IMR-90 (cell line): ENCODE results near the gene CTSC. TPM values are rescaled to one million over a fixed set of nuclear protein-coding genes. Genes with fewer than 3 reads are reported as not detected.

Experiments
- ATAC-seq: fragments of 200-7000 bp; cut with Tn5 transposase; 2 replicates; pipeline ENCODE4 v1.9.1; 2020; ENCODE audit warnings: low read depth, mild to moderate bottlenecking, moderate library complexity
- BruUV-seq: library from RNA; stranded (reverse); fragments of 400-500 nt; replicated peaks from 2 replicates; lab custom pipeline; 2021; lab: Mats Ljungman, UMichigan
- CTCF ChIA-PET: fragments of 300-600 bp; formaldehyde crosslinking; extraction: SDS; loops from one replicate; lab custom pipeline; 2021; ENCODE audit warnings: antibody characterized with exemption; lab: Yijun Ruan, JAX
- POLR2A ChIA-PET: fragments of 300-600 bp; sonication (Branson Sonifier 250); formaldehyde crosslinking; loops from one replicate; lab custom pipeline; 2022; ENCODE audit warnings: antibody characterized with exemption; ENCODE audit not compliant: unreplicated experiment; lab: Charles Lee
- DNase-seq: peaks from one replicate; pipeline ENCODE4 v3.0.0; 2013
- H2AFZ ChIP-seq: replicated peaks from 2 replicates; pipeline ENCODE3; 2013; ENCODE audit warnings: low read length, mild to moderate bottlenecking; ENCODE audit not compliant: poor library complexity
- H2AK5ac ChIP-seq: 2 replicates; pipeline ENCODE4 v1.6.1; 2013; ENCODE audit warnings: low read depth, low read length, inconsistent platforms
- H2AK9ac ChIP-seq: replicated peaks from 2 replicates; pipeline ENCODE3; 2013; ENCODE audit warnings: mild to moderate bottlenecking, low read depth, low read length, moderate library complexity; ENCODE audit not compliant: poor library complexity
- H2BK120ac ChIP-seq: 2 replicates; pipeline ENCODE4 v1.6.1; 2013; ENCODE audit warnings: low read depth, low read length, inconsistent platforms
- H2BK15ac ChIP-seq: 3 replicates; pipeline ENCODE4 v1.6.1; 2013; ENCODE audit warnings: low read depth, low read length, inconsistent platforms
- H2BK20ac ChIP-seq: 2 replicates; pipeline ENCODE4 v1.6.1; 2013; ENCODE audit warnings: low read depth, mild to moderate bottlenecking, inconsistent platforms, low read length, moderate library complexity
- H2BK5ac ChIP-seq: 2 replicates; pipeline ENCODE4 v1.6.1; 2013; ENCODE audit warnings: mild to moderate bottlenecking, low read depth, low read length, inconsistent platforms; ENCODE audit not compliant: poor library complexity, severe bottlenecking
- H3K14ac ChIP-seq: replicated peaks from 2 replicates; pipeline ENCODE4 v1.6.1; 2013; ENCODE audit warnings: low read depth, low read length, inconsistent platforms
- H3K18ac ChIP-seq: 2 replicates; pipeline ENCODE4 v1.6.1; 2013; ENCODE audit warnings: low read depth, low read length, control low read depth
- H3K23ac ChIP-seq: 2 replicates; pipeline ENCODE4 v1.6.1; 2013; ENCODE audit warnings: low read depth, low read length, inconsistent platforms
- H3K27ac ChIP-seq: 2 replicates; pipeline ENCODE4 v1.5.1; 2013; ENCODE audit warnings: mild to moderate bottlenecking, control low read depth, low read length; ENCODE audit not compliant: insufficient read depth
- H3K27me3 ChIP-seq: 2 replicates; pipeline ENCODE4 v1.6.1; 2013; ENCODE audit warnings: low read length; ENCODE audit not compliant: control insufficient read depth, insufficient read depth
- H3K36me3 ChIP-seq: 2 replicates; pipeline ENCODE4 v1.6.1; 2013; ENCODE audit warnings: low read length, mixed read lengths; ENCODE audit not compliant: control insufficient read depth, insufficient read depth
- H3K4ac ChIP-seq: 2 replicates; pipeline ENCODE4 v1.6.1; 2013; ENCODE audit warnings: low read depth, low read length, inconsistent platforms
- H3K4me1 ChIP-seq: 2 replicates; pipeline ENCODE4 v1.6.1; 2013; ENCODE audit warnings: low read length, mixed read lengths; ENCODE audit not compliant: control insufficient read depth, insufficient read depth
- H3K4me2 ChIP-seq: 2 replicates; pipeline ENCODE4 v1.6.1; 2013; ENCODE audit warnings: low read depth, mild to moderate bottlenecking, control low read depth, low read length, moderate library complexity
- H3K4me3 ChIP-seq: 2 replicates; pipeline ENCODE4 v1.5.1; 2013; ENCODE audit warnings: low read depth, mild to moderate bottlenecking, control low read depth, low read length, moderate library complexity; ENCODE audit not compliant: insufficient read depth
- H3K56ac ChIP-seq: 2 replicates; pipeline ENCODE4 v1.6.1; 2013; ENCODE audit warnings: low read length, inconsistent platforms; ENCODE audit not compliant: insufficient read depth; ENCODE audit errors: extremely low read depth
- H3K79me1 ChIP-seq, 2 experiments: 2 replicates each; pipeline ENCODE4 v1.6.1; 2013; ENCODE audit warnings: low read length in 2 of 2, inconsistent platforms in 1 of 2, low read depth in 1 of 2
- H3K9ac ChIP-seq: 2 replicates; pipeline ENCODE4 v1.6.1; 2013; ENCODE audit warnings: low read depth, low read length, control low read depth
- H3K9me1 ChIP-seq: 2 replicates; pipeline ENCODE4 v1.6.1; 2013; ENCODE audit warnings: low read length, inconsistent platforms; ENCODE audit not compliant: insufficient read depth
- H3K9me3 ChIP-seq: 2 replicates; pipeline ENCODE4 v1.6.1; 2013; ENCODE audit warnings: low read length; ENCODE audit not compliant: control insufficient read depth, insufficient read depth
- H4K20me1 ChIP-seq: 2 replicates; pipeline ENCODE4 v1.6.1; 2013; ENCODE audit warnings: low read length, inconsistent platforms; ENCODE audit not compliant: insufficient read depth
- H4K5ac ChIP-seq: 2 replicates; pipeline ENCODE4 v1.6.1; 2013; ENCODE audit warnings: mild to moderate bottlenecking, low read depth, low read length, control low read depth
- H4K8ac ChIP-seq, 2 experiments: 2 replicates each; pipeline ENCODE4 v1.6.1; 2013; ENCODE audit warnings: low read depth in 2 of 2, low read length in 2 of 2, control low read depth in 1 of 2, inconsistent platforms in 1 of 2
- H4K91ac ChIP-seq: 2 replicates; pipeline ENCODE4 v1.6.1; 2013; ENCODE audit warnings: low read depth, low read length, inconsistent platforms; ENCODE audit not compliant: insufficient read depth
- CEBPB ChIP-seq: IDR thresholded peaks from 2 replicates; pipeline ENCODE4 v1.6.1; 2012; ENCODE audit warnings: low read depth, low read length, improper control_type of control experiment
- CHD1 ChIP-seq: IDR thresholded peaks from 2 replicates; pipeline ENCODE4 v1.6.1; 2012; ENCODE audit warnings: low read depth, low read length, improper control_type of control experiment
- CTCF ChIP-seq: conservative IDR thresholded peaks from 2 replicates; pipeline ENCODE4 v1.5.1; 2012; ENCODE audit warnings: mild to moderate bottlenecking, low read depth, low read length, improper control_type of control experiment
- FOS ChIP-seq: fragments of 150-350 bp; IDR thresholded peaks from 2 replicates; pipeline ENCODE4 v1.6.1; 2016; ENCODE audit warnings: low read depth, low read length
- MAFK ChIP-seq: IDR thresholded peaks from 2 replicates; pipeline ENCODE4 v1.6.1; 2012; ENCODE audit warnings: low read depth, low read length, improper control_type of control experiment
- NFE2L2 ChIP-seq: fragments of 150-350 bp; IDR thresholded peaks from 2 replicates; pipeline ENCODE4 v1.6.1; 2016; ENCODE audit warnings: low read depth, mild to moderate bottlenecking, low read length
- POLR2A ChIP-seq: IDR thresholded peaks from 2 replicates; pipeline ENCODE4 v1.6.1; 2012; ENCODE audit warnings: mild to moderate bottlenecking, low read depth, low read length
- RFX5 ChIP-seq: IDR thresholded peaks from 2 replicates; pipeline ENCODE4 v1.8.0; 2012; ENCODE audit warnings: low read depth, mild to moderate bottlenecking, low read length, moderate library complexity
- SMC3 ChIP-seq: fragments of 150-350 bp; IDR thresholded peaks from 2 replicates; pipeline ENCODE4 v1.6.1; 2016; ENCODE audit warnings: low read depth, mild to moderate bottlenecking, antibody characterized with exemption, low read length, moderate library complexity
- WGBS, 2 experiments: methylation state at CpG; one replicate each; pipeline versions ENCODE4 v1.1.5 to v1.1.7; 2013; ENCODE audit warnings: missing lambda C conversion rate in 2 of 2; ENCODE audit not compliant: insufficient read length in 1 of 2; ENCODE audit errors: extremely low coverage in 2 of 2; 5-methylcytosine and 5-hydroxymethylcytosine counted together
- dilution Hi-C: fragments of 300-500 bp; cut with HindIII; formaldehyde crosslinking; loops from one replicate; pipeline ENCODE4 v1.14.3; 2018; ENCODE audit warnings: low sequenced_read_pairs; ENCODE audit not compliant: unreplicated experiment
- in situ Hi-C: fragments of 300-500 bp; cut with MboI; formaldehyde crosslinking; loops from 3 replicates; pipeline ENCODE4 v1.14.3; 2019; ENCODE audit warnings: low sequenced_read_pairs, inconsistent platforms, mixed read lengths
- intact Hi-C: fragments of 100-400 bp; cut with micrococcal nuclease; formaldehyde crosslinking; loops from 2 replicates; pipeline ENCODE4 v1.10.0; 2022
- polyA plus RNA-seq, 3 experiments: library from polyadenylated mRNA; depleted of rRNA; stranded (reverse); fragments of >200 nt; gene quantifications; 2 replicates each; pipeline ENCODE4 v1.2.3, GENCODE V29; 2012; ENCODE audit warnings: low replicate concordance in 1 of 3
- total RNA-seq: library from RNA; depleted of rRNA; stranded (reverse); fragments of >200 nt; gene quantifications from 2 replicates; pipeline ENCODE4 v1.2.3, GENCODE V29; 2012

The CTSC gene
- total and polyA plus RNA-seq, 2 of the 4 experiments (the other 2 are of a cell fraction) = 208 to 299 TPM

- H3K27ac ChIP-seq = no peak overlapping the region
- H4K20me1 ChIP-seq = no peaks in the 10 kb centered on the region
- H2AK5ac ChIP-seq = no peak overlapping the region
- ChIA-PET POLR2A (interaction anchor here (0.6 kb wide), 1 partner anchor 121 kb away, joined by 4 read pairs; no protein-coding TSS in a partner anchor), CTCF (no interaction called here)
- H3K4ac ChIP-seq = no peak overlapping the region
- H4K91ac ChIP-seq = no peak overlapping the region
- ATAC-seq (no peak), DNase-seq (no peak)
- H3K9me3 ChIP-seq = no peaks in the 10 kb centered on the region
- intact Hi-C loops = no loop called here
- no TSS peak for BruUV-seq
- H4K8ac ChIP-seq = no peak overlapping the region
- no peak overlapping the region for H2BK120ac ChIP-seq
- H3K79me1 ChIP-seq = peaks cover 0 to 3% of the 10 kb centered on the region in 2 experiments; a peak in 1 of 4 replicates
- WGBS, 2 experiments = no CpG with 5 or more reads among the region's 3 CpGs
- H3K4me3 ChIP-seq = no peak overlapping the region
- H3K4me2 ChIP-seq = no peak overlapping the region
- in situ Hi-C loops = no loop called here
- H3K27me3 ChIP-seq = no peaks in the 10 kb centered on the region
- no peak overlapping the region for H2AK9ac ChIP-seq
- no peak overlapping the region for H2BK20ac ChIP-seq
- peaks cover 4% of the 10 kb centered on the region for H3K4me1 ChIP-seq
- no peaks in the 10 kb centered on the region for H3K9me1 ChIP-seq
- no peak overlapping the region for H3K56ac ChIP-seq
- H4K5ac ChIP-seq = no peak overlapping the region
- TF ChIP-seq SMC3 (no peak), CEBPB (no peak), FOS (no peak), CTCF (no peak), RFX5 (no peak), CHD1 (no peak), POLR2A (no peak), NFE2L2 (no peak), MAFK (no peak)
- H3K18ac ChIP-seq = no peak overlapping the region
- H2BK5ac ChIP-seq = no peak overlapping the region
- H2BK15ac ChIP-seq = no peak overlapping the region
- H3K23ac ChIP-seq = no peak overlapping the region
- H3K36me3 ChIP-seq = no peaks in the 10 kb centered on the region
- H2AFZ ChIP-seq = no peak overlapping the region
- no peak overlapping the region for H3K14ac ChIP-seq
- H3K9ac ChIP-seq = no peak overlapping the region
- dilution Hi-C loops = no loop called here
Measured at GRCh38 chr11:88353386-88353785, 15.8 kb upstream of the CTSC start.
